HG03457 (cell line): Measurements from ENCODE around the gene SMC1B.
"Not testable (repeated sequence)": the region's sequence is repeated elsewhere in the genome, so short reads cannot be mapped to it uniquely, and the experiment has no call there.

Experiments used
- ATAC-seq: cut with Tn5 transposase; IDR thresholded peaks from one replicate; pipeline ENCODE4 v1.9.1; 2021; ENCODE audit warnings: moderate number of reproducible peaks; ENCODE audit not compliant: unreplicated experiment

Gene SMC1B

DNA sequence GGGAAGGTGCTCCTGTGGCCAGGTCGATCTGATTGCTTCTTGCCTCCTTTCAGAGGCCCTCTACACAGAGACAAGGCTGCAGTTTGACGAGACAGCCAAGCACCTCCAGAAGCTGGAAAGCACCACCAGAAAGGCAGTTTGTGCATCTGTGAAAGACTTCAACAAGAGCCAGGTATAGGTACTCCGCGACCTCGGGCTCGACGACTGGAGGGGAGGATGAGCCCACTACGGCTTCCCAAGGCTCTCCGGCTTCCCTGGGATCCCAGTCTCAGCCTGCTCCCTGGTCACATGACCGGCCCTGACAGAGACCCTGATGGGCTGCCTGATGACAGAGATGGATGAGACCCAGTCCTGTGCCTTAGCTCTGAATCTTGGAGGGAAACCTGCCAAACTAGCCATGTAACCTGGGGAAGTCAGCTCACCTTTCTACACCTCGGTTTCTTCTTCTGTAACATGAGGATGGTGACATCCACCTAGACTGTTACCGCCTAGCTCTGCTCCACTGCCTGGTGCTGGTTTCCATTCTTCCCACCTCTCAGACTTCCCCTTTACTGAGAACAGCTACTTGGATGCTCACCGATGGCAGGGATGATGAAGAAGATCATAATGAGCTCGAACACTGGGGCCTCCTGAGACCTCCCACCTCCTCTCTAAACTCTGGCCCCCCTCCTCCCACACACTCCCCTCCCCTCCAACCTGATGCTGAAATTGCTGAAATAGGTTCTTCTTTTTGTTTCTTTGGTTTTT lies 9.0 kb upstream of the SMC1B start:
- no peak for ATAC-seq

GRCh38 chr22:45421349-45422055 lies 8.1 kb upstream of the SMC1B start:
- ATAC-seq = no peak

GRCh38 chr22:45420539-45420938 lies 7.1 kb upstream of the SMC1B start:
- ATAC-seq = no peak

DNA sequence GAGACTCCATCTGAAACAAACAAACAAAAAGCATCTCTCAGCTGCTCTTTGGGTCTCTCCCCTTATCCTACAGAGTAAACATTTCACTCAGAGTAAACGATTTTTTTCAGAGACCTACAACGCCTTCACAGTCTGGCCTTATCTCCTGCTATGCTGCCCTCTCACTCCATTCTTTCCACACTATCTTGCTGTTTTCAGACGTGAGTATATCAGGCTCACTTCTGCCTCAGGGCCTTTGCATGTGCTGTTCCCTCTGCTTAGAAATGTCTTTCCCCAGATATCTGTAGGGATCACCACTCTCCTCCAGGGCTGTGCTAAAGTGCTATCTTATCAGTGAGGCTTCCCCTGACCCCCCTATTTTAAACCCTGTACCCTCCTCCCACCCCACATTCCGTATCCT lies 6.6 kb upstream of the SMC1B start:
- ATAC-seq = no peak

- ATAC-seq = no peak
Observed at GRCh38 chr22:45418770-45419138, 5.4 kb upstream of the SMC1B start.

GRCh38 chr22:45418056-45418769 lies 4.8 kb upstream of the SMC1B start:
- ATAC-seq = no peak

DNA sequence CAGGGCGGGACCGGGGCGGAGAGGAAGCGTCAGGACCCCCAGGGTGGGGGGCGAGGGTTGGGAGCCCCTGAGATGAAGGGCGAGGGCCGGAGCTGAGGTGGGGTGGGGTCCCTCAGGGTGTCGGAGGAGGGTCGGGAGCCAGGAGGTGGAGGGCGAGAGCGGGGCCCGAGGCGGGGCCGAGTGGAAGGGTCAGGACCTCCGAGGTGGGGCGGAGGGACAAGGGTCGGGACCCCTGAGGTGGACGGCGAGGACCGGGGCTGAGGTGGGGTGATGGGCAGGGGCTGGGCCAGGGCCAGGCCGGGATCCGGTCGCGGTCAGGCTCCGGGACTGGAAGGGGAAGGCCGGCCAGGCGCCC lies 409 bp downstream of the SMC1B start:
- ATAC-seq = no peak

GRCh38 chr22:45407793-45408192 lies 5.6 kb downstream of the SMC1B start:
- ATAC-seq = no peak

GRCh38 chr22:45402466-45402985 lies 10.9 kb downstream of the SMC1B start:
- ATAC-seq = no peak

DNA sequence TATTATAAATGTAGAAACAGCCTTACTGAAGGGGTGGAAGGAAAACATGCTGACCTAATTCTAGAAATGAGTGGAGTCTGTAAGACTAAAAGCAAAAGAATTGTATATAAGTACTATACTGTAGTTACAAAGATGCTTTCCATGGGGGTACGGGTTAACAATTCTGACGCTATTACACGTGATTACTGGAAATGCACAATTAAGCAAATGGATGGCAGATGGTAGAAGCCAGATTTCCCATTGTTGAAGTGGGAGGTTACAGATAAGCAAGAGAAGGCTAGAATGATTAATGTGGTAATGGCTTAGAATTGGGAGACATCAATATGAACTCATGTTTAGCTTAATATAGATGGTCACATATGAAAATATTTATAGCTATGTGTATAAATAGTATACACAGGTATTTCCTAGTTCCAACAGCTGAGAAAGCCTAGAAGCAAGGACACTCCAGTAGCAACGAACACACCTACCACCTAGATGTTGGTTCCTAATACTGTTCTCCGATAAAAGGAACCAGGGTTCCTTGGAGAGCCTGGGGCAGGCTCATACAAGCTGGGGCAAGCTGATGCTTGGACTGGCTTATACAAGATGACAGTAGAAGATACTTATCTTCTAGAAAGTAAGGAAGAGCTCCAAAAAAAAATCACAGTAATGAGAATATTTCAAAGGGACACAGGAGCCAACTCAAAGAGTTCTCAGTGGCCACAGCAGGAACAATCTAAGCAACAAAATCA lies 13.5 kb downstream of the SMC1B start:
- no peak for ATAC-seq

DNA sequence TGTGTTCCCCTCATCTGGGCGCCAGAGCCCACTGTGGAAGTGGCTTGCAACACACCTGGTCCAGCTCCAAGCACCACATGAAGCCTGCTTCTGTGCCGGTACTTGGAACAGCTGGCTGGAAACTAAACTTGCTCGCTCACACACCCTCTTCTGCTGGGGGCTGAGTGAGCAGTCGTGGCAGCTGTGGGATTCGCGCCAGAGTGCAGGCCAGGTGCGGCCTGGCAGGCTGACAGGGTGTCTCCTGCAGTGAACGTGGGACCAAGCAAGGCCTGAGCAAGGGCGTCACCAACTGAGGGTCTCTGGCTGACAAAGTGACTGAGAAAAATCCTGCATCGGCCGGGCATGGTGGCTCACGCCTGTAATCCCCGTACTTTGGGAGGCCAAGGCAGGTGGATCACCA lies 15.2 kb downstream of the SMC1B start:
- no peak for ATAC-seq

DNA sequence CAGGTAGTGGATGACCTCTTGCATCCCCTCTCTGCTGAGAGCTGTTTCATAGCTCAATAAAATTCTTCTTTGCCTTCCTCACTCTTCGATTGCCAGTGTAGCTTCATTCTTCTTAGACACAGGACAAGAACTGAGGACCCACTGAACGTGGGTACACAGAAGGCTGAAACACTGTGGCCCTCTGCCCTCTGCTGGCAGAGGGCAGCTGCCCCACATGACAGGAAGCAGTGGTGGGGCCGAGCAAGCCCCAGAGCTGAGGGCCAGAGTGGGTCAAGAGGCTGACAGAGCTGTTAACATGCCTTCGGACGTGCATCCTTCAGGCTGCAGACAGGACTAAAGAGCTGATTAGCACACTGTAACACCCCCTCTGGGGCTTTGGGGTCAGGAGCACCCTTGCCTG lies 15.6 kb downstream of the SMC1B start:
- no peak for ATAC-seq

- ATAC-seq = no peak
Observed at GRCh38 chr22:45389546-45389945, 23.9 kb downstream of the SMC1B start.

GRCh38 chr22:45381348-45381747 lies 32.1 kb downstream of the SMC1B start:
- no peak for ATAC-seq

DNA sequence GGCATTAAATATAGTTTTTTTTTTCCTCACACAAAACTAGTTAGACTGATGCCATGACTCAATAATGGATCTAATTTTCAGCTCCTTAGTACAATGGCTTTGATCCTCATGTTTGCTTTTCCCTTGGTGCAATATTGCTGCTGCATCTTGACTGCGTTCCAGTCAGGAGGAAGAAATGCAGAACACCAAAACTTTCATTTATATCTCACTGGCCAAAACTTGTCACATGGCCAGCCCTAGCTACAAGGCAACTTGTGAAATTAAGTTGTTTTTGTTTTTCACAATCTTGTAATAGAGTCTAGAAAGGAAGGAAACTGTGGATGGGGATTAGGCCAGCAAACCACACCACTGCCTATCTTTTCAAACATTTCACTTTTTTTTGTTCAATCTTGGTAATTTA lies 36.7 kb downstream of the SMC1B start:
- no peak for ATAC-seq

DNA sequence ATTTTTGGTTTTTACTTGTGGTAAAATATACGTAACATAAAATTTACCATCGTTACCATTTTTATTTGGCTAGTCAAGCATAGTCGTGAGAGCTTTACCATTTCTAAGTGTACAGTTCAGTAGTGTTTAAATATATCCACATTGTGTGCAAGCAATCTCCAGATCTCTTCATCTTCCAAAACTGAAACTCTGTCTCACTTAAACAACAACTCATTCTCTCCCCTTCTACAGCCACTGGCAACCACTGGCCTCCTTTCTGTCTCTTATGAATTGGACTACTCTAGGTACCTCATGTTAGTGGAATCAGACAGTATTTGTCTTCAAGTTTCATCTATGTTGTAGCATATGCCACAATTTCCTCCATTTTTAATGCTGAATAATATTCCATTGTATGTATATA lies 37.4 kb downstream of the SMC1B start:
- ATAC-seq = no peak

- ATAC-seq = not testable (repeated sequence)
Observed at GRCh38 chr22:45373592-45373991, 39.8 kb downstream of the SMC1B start.

DNA sequence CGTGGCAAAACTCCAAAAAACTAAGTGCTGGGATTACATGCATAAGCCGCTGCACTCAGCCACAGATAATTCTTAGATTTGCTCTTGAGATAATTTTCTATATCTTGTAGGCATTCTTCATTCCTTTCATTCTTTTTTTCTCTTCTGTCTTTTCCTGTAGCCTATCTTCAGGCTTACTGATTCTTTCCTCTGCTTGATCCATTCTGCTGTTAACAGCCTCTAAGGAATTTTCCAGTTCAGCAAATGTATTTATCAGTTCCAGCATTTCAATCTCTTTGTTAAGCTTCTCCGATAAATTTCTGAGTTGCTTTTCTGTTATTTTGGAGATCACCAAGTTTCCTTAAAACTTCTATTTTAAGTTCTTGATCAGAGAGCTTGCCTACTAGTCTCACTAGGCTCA lies 46.7 kb downstream of the SMC1B start:
- ATAC-seq = no peak

- ATAC-seq = no peak
Observed at GRCh38 chr22:45359627-45360026, 53.8 kb downstream of the SMC1B start.

DNA sequence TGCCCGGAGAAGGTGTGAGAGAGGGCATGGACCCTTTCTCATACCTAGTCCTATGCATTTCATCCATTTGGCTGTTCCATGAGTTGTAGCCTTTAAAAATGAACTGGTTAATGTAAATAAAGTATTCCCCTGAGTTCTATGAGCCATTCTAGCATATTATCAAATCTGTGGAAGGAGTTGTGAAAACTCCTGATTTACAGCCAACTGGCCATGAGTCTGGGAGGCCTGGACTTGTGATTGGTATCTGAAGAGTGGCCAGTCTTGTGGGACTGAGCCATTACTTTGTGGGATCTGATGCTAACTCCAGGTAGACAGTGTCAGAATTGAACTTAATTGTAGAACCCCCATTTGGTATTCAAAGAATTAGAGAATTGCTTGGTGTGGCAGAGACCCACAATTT lies 55.3 kb downstream of the SMC1B start:
- ATAC-seq = no peak

- ATAC-seq = no peak
Observed at GRCh38 chr22:45357490-45357889, 55.9 kb downstream of the SMC1B start.
